ENCODE measurements around the gene MAP3K6. TPM values are rescaled to one million over a fixed set of nuclear protein-coding genes. Genes with fewer than 3 reads are reported as not detected.

The MAP3K6 gene
- total and polyA plus RNA-seq, 3 donors from 2014 or later: 18.4 to 31.7 (median 18.8) TPM

DNA sequence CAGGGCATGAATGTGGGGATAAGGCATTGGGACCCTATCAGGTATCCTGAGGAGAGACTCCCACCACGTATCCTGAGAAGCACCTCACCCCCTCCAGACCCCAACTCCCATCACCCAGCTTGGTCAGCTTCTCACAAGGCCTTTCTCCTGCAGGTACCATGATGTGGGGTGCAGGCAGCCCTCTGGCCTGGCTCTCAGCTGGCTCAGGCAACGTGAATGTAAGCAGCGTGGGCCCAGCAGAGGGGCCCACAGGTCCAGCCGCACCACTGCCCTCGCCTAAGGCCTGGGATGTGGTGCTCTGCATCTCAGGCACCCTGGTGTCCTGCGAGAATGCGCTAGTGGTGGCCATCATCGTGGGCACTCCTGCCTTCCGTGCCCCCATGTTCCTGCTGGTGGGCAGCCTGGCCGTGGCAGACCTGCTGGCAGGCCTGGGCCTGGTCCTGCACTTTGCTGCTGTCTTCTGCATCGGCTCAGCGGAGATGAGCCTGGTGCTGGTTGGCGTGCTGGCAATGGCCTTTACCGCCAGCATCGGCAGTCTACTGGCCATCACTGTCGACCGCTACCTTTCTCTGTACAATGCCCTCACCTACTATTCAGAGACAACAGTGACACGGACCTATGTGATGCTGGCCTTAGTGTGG lies 27.0 kb upstream of the MAP3K6 start:
- no peak overlapping the region for H3K4me3 ChIP-seq
- H3K36me3 ChIP-seq (ENCODE audit: low read depth, missing control alignments): no peaks in the 10 kb centered on the region
- peaks cover 17% of the 10 kb centered on the region for H3K4me1 ChIP-seq
- H3K27ac ChIP-seq: no peak overlapping the region
- H3K27me3 ChIP-seq: no peaks in the 10 kb centered on the region
- 92 to 96% methylated on average over 11 to 18 of the region's 18 CpGs for WGBS, 2 donors
- H3K9me3 ChIP-seq: no peaks in the 10 kb centered on the region
- TF ChIP-seq POLR2A (IDR thresholded peaks at IDR 0.05): no peak
- TF ChIP-seq, protein P1, sequence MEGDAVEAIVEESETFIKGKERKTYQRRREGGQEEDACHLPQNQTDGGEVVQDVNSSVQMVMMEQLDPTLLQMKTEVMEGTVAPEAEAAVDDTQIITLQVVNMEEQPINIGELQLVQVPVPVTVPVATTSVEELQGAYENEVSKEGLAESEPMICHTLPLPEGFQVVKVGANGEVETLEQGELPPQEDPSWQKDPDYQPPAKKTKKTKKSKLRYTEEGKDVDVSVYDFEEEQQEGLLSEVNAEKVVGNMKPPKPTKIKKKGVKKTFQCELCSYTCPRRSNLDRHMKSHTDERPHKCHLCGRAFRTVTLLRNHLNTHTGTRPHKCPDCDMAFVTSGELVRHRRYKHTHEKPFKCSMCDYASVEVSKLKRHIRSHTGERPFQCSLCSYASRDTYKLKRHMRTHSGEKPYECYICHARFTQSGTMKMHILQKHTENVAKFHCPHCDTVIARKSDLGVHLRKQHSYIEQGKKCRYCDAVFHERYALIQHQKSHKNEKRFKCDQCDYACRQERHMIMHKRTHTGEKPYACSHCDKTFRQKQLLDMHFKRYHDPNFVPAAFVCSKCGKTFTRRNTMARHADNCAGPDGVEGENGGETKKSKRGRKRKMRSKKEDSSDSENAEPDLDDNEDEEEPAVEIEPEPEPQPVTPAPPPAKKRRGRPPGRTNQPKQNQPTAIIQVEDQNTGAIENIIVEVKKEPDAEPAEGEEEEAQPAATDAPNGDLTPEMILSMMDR (IDR thresholded peaks at IDR 0.05): no peak
- intact Hi-C loops (cut with DNase I; ENCODE audit: low total_unique reads): loop anchor here (5.0 to 10.0 kb wide), 2 partner anchors 91 to 211 kb away; partner anchors contain the start of gene AHDC1
- DNase-seq: no peak

DNA sequence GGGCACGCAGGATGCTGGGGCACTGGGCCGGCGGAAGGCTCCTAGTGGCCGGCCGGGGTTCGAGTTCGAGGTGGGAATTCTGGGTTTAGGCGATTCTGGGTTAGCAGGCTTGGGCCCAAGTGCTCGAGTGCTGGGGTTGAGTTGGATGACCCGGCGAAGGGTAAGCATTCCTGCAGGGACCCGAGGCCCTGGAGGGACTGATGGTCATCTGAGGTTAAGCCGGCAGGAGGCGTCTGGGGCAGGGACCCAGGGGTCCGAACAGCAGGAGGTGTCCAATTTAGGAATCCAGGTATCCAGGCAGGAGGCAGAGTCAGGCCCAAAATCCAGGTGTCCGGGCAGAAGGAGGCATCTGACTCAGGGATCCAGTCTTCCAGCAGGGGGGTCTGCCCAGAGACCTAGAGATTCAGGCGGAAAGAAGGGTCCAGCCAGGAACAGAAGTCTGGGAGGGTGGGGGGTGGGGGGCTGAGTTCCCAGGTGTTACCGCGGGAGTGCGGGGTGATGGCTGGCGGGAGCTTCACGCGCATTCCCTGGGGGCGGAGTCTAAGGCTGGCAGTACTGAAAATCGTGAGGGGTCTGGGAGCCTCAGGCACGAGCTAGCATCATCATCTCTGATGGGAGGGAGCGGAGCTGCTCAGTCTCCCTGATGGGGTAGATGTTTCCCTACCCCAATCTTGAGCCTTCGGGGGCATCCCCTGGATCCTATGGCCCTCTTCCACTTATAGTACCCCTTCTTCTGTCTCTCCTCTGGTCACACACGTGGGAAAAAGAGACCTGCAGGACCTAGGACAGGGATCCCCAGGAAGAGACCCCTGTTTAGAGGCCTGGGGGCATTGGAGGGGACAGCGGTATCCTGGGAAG lies 26.2 kb upstream of the MAP3K6 start:
- H3K4me1 ChIP-seq: peaks cover 17% of the 10 kb centered on the region

DNA sequence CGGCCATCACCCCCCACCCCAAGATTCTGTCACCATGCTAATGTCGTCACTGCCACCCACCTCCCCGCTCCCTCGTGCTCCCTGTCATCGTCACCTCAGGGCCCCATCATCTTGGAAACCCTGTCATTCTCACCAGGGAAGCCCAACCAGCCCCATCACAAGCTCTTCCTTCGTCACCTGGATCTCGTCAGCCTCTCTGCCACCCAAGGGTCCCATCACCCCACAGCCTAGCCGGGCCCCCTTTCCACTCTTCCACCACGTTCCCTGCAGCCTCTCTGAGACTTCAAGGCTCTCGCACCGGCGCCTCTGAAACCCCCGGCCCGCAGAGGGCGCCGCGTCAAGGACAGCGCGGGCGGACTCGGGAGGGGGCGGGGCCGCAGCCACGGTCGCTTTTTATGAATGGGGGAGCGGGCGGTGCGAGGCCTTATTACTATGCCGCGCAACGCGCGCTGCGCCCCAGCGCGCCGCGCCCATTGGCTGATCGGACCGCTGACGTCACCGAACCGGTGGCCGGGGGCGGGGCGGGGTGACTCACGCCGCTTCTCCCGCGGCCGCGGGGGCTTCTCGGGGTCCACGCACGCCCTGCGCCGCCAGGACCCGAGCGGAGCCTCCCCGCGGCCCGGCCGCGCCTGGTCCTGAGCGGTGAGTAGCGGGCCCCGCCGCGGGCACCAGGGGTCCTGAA lies 25.5 kb upstream of the MAP3K6 start, which contains the start of gene GPR3:
GPR3 (plus strand) TSS at position 527 of the 682 bp plus-strand sequence. CDS start 1,177 bp downstream, outside the sequence.
- H3K9me3 ChIP-seq: no peaks in the 10 kb centered on the region
- peak within 1 kb of the TSS; percentile 48 to 54 for H3K4me3 ChIP-seq
- intact Hi-C loops (cut with DNase I; ENCODE audit: low total_unique reads): loop anchor here (5.0 to 10.0 kb wide), 2 partner anchors 90 to 213 kb away; partner anchors contain the start of gene AHDC1
- no peaks in the 10 kb centered on the region for H3K27me3 ChIP-seq
- peaks cover 17% of the 10 kb centered on the region for H3K4me1 ChIP-seq
- H3K27ac ChIP-seq: no peak within 1 kb of the TSS
- 3% methylated on average over 29 to 39 of the region's 69 CpGs for WGBS, 2 donors
- TF ChIP-seq, protein P1 (IDR thresholded peaks at IDR 0.05): peak; percentile 26 to 37 (median 36)
- TF ChIP-seq POLR2A (IDR thresholded peaks at IDR 0.05): no peak
- DNase-seq: peak; percentile 94
- no peaks in the 10 kb centered on the region for H3K36me3 ChIP-seq (ENCODE audit: low read depth, missing control alignments)

More for the DNA sequence above, 26.2 kb upstream of the MAP3K6 start:
- H3K27ac ChIP-seq: no peak overlapping the region
- no peaks in the 10 kb centered on the region for H3K27me3 ChIP-seq
- 35 to 49% methylated on average over 11 to 30 of the region's 30 CpGs for WGBS, 2 donors
- no peaks in the 10 kb centered on the region for H3K36me3 ChIP-seq (ENCODE audit: low read depth, missing control alignments)
- peak overlapping the region; percentile 48 to 54 for H3K4me3 ChIP-seq
- intact Hi-C loops (cut with DNase I; ENCODE audit: low total_unique reads): loop anchor here (5.0 to 10.0 kb wide), 2 partner anchors 91 to 212 kb away; partner anchors contain the start of gene AHDC1
- DNase-seq: no peak
- H3K9me3 ChIP-seq: no peaks in the 10 kb centered on the region
- no peak for TF ChIP-seq POLR2A (IDR thresholded peaks at IDR 0.05)
- TF ChIP-seq, protein P1 (IDR thresholded peaks at IDR 0.05): no peak

DNA sequence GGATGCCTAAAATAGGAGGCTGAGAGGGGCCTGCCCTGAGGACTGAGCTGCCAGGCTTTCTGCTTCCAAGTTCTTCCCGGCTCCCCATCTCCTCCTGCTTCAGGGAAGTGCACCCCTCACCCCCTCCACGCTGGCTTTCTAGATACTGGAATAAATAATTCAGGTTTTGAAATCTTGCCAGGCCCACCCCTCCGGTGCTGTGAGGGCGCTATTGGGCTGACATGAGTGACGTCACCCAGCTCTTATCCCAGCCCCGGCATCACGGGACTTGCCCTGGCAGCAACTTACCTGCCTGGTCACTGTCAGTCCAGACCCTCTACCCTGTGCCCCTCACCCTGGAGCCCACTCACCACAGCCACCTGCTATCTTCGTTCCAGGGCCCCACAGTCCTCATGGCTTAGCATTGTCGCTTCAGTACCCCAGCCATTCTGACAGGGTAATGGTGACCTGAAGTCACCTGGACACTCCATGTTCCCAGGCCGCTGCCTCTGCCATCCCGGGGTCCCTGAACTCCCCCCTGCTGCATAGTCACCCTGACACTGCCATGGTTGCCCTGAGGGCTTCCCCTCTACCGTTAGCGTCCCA lies 24.8 kb upstream of the MAP3K6 start:
- no peaks in the 10 kb centered on the region for H3K27me3 ChIP-seq
- H3K4me3 ChIP-seq: peak overlapping the region; percentile 48 to 54
- 11 to 14% methylated on average over 13 of the region's 13 CpGs for WGBS, 2 donors
- intact Hi-C loops (cut with DNase I; ENCODE audit: low total_unique reads): loop anchor here (5.0 to 10.0 kb wide), 2 partner anchors 89 to 213 kb away; partner anchors contain the start of gene AHDC1
- no peaks in the 10 kb centered on the region for H3K9me3 ChIP-seq
- H3K4me1 ChIP-seq: peaks cover 17% of the 10 kb centered on the region
- TF ChIP-seq POLR2A (IDR thresholded peaks at IDR 0.05): no peak
- TF ChIP-seq, protein P1 (IDR thresholded peaks at IDR 0.05): no peak
- no peaks in the 10 kb centered on the region for H3K36me3 ChIP-seq (ENCODE audit: low read depth, missing control alignments)
- no peak overlapping the region for H3K27ac ChIP-seq
- DNase-seq: peak; percentile 52

Measured in testis (tissue), 3 donors.